Keratinocyte (primary cell): ENCODE measurements around the gene MEAK7. TPM values are rescaled to one million over a fixed set of nuclear protein-coding genes. Genes with fewer than 3 reads are reported as not detected.

Experiments
- DNase-seq: peaks from one replicate; pipeline ENCODE4 v3.0.0-alpha.2; 2011; ENCODE audit warnings: low read depth, missing footprints, low spot score
- FAIRE-seq: peaks from 2 replicates; lab custom pipeline; 2011; peaks lifted over from hg19 to GRCh38; lab: Jason Lieb, UNC
- H2AFZ ChIP-seq: 2 replicates; pipeline ENCODE4 v1.6.0; 2012; ENCODE audit warnings: low read length, control low read depth, inconsistent platforms; ENCODE audit not compliant: control insufficient read depth
- H3K27ac ChIP-seq: 2 replicates; pipeline ENCODE4 v1.5.1; 2011; ENCODE audit warnings: low read length; ENCODE audit not compliant: control insufficient read depth, insufficient read depth
- H3K27me3 ChIP-seq: 3 replicates; pipeline ENCODE4 v1.6.0; 2011; ENCODE audit warnings: low read length; ENCODE audit not compliant: control insufficient read depth, insufficient read depth; ENCODE audit errors: extremely low read depth
- H3K36me3 ChIP-seq, 2 experiments: 2 replicates in 1 of 2; 3 replicates in 1 of 2; pipeline ENCODE4 v1.5.1; 2011; ENCODE audit warnings: low read length in 2 of 2, mild to moderate bottlenecking in 1 of 2; ENCODE audit not compliant: control insufficient read depth in 2 of 2, insufficient read depth in 2 of 2; ENCODE audit errors: extremely low read depth in 1 of 2
- H3K4me1 ChIP-seq: 3 replicates; pipeline ENCODE4 v1.5.1; 2011; ENCODE audit warnings: low read length; ENCODE audit not compliant: control insufficient read depth, insufficient read depth; ENCODE audit errors: extremely low read depth
- H3K4me2 ChIP-seq: 3 replicates; pipeline ENCODE4 v1.6.0; 2011; ENCODE audit warnings: low read depth, low read length; ENCODE audit not compliant: control insufficient read depth, insufficient read depth; ENCODE audit errors: extremely low read depth
- H3K4me3 ChIP-seq, 3 experiments: fragments of 200-600 bp in 1 of 3; sonication (generic) in 1 of 3; 2 replicates in 2 of 3; 3 replicates in 1 of 3; pipeline ENCODE4 v1.5.1; 2011 to 2016; ENCODE audit warnings: low read length in 3 of 3, mild to moderate bottlenecking in 3 of 3, control low read depth in 2 of 3, inconsistent platforms in 1 of 3, low read depth in 1 of 3, mixed read lengths in 1 of 3, mixed run types in 1 of 3, moderate library complexity in 1 of 3; ENCODE audit not compliant: control insufficient read depth in 2 of 3, insufficient read depth in 2 of 3; ENCODE audit errors: extremely low read depth in 1 of 3
- H3K79me2 ChIP-seq: 2 replicates; pipeline ENCODE4 v1.6.0; 2012; ENCODE audit warnings: low read length; ENCODE audit not compliant: control insufficient read depth, insufficient read depth
- H3K9ac ChIP-seq: 3 replicates; pipeline ENCODE4 v1.6.0; 2011; ENCODE audit warnings: low read length; ENCODE audit not compliant: control insufficient read depth, insufficient read depth; ENCODE audit errors: extremely low read depth
- H3K9me1 ChIP-seq: 3 replicates; pipeline ENCODE4 v1.6.0; 2011; ENCODE audit warnings: low read length; ENCODE audit not compliant: control insufficient read depth, insufficient read depth; ENCODE audit errors: extremely low read depth
- H3K9me3 ChIP-seq: 2 replicates; pipeline ENCODE4 v1.5.1; 2012; ENCODE audit warnings: low read depth, low read length; ENCODE audit not compliant: control insufficient read depth
- H4K20me1 ChIP-seq: 3 replicates; pipeline ENCODE4 v1.6.0; 2011; ENCODE audit warnings: low read length; ENCODE audit not compliant: control insufficient read depth, insufficient read depth; ENCODE audit errors: extremely low read depth
- EZH2 ChIP-seq: IDR thresholded peaks from one replicate; pipeline ENCODE4 v1.6.1; 2012; ENCODE audit warnings: inconsistent platforms, mild to moderate bottlenecking, low read length, moderate library complexity
- dilution Hi-C: fragments of 300-500 bp; cut with MboI; formaldehyde crosslinking; loops from one replicate; pipeline ENCODE4 v1.7.0; 2020; ENCODE audit warnings: low sequenced_read_pairs; ENCODE audit not compliant: extremely low pct_ligation_motif_present
- polyA plus RNA-seq, 5 experiments: library from polyadenylated mRNA; depleted of rRNA in 3 of 5; stranded (reverse) in 3 of 5; stranded (forward) in 1 of 5; unstranded in 1 of 5; fragments of >200 nt; gene quantifications; 1 replicate in 1 of 5; 2 replicates in 3 of 5; 3 replicates in 1 of 5; pipeline versions ENCODE4 v1.2.1 to v1.2.3, GENCODE V29; 2011 to 2012; ENCODE audit warnings: missing spikeins in 2 of 5, low read depth in 1 of 5, low replicate concordance in 1 of 5
- TF ChIP-seq, protein P1 (sequence below), 3 experiments: IDR thresholded peaks in 1 of 3; conservative IDR thresholded peaks in 1 of 3; optimal IDR thresholded peaks in 1 of 3; 2 replicates in 2 of 3; 3 replicates in 1 of 3; pipeline versions ENCODE3 to v1.5.1; 2011; ENCODE audit warnings: low read length in 3 of 3, mild to moderate bottlenecking in 3 of 3, moderate library complexity in 2 of 3, control low read depth in 1 of 3, inconsistent platforms in 1 of 3; ENCODE audit not compliant: insufficient read depth in 2 of 3; ENCODE audit errors: extremely low read depth in 1 of 3

The MEAK7 gene
- polyA plus RNA-seq, 1 donor (not counting 4 experiments of a cell fraction or from before 2014, with no cell fraction given), result 81.0 TPM

DNA sequence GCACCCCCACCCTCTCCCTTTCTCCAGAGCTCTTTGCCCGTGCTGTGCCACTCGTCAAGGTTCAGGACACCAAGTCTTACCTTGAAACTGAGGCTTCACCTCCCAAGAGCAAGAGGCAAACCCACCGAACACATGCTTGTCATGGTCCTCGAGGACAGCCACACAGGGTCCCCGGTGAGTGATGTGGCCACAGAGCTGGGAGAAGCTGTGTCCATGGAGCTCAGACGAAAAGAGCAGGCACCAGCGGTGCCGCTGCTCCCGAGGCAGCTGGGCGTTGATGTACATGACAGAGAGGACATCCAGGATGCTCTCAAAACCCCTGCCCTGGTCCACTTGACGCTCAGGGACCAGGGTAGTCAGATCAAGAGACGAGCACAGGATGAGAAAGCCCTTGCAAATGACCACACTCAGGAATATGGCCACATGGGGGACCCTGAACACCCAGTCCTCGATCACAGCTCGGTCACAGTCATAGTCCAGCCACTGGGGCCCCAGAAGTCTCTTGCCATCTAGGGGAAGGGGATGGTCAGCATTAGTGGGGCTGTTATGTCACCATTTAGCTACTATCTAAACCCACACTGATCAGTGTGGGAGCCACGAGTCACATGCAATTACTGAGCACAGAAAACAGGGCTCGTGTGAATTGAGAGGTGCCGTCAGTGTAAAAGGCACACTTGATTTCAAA lies 17.8 kb downstream of the MEAK7 start:
- H3K79me2 ChIP-seq, result peaks cover 19% of the 10 kb centered on the region
- H3K9ac ChIP-seq, result no peak overlapping the region
- H3K4me1 ChIP-seq, result no peaks in the 10 kb centered on the region
- peaks cover 8% of the 10 kb centered on the region for H4K20me1 ChIP-seq
- no peak overlapping the region for H3K4me3 ChIP-seq
- H3K9me1 ChIP-seq, result no peaks in the 10 kb centered on the region
- dilution Hi-C loops, result no loop called here
- FAIRE-seq (no peak), DNase-seq (no peak)
- no peaks in the 10 kb centered on the region for H3K27me3 ChIP-seq
- peaks cover 34 to 60% of the 10 kb centered on the region in 2 experiments for H3K36me3 ChIP-seq
- no peaks in the 10 kb centered on the region for H3K9me3 ChIP-seq
- H3K4me2 ChIP-seq, result no peak overlapping the region
- no peak overlapping the region for H3K27ac ChIP-seq
- TF ChIP-seq, protein P1, sequence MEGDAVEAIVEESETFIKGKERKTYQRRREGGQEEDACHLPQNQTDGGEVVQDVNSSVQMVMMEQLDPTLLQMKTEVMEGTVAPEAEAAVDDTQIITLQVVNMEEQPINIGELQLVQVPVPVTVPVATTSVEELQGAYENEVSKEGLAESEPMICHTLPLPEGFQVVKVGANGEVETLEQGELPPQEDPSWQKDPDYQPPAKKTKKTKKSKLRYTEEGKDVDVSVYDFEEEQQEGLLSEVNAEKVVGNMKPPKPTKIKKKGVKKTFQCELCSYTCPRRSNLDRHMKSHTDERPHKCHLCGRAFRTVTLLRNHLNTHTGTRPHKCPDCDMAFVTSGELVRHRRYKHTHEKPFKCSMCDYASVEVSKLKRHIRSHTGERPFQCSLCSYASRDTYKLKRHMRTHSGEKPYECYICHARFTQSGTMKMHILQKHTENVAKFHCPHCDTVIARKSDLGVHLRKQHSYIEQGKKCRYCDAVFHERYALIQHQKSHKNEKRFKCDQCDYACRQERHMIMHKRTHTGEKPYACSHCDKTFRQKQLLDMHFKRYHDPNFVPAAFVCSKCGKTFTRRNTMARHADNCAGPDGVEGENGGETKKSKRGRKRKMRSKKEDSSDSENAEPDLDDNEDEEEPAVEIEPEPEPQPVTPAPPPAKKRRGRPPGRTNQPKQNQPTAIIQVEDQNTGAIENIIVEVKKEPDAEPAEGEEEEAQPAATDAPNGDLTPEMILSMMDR (optimal IDR thresholded peaks at IDR 0.05 in 1 of 3, IDR thresholded peaks at IDR 0.05 in 1 of 3, conservative IDR thresholded peaks at IDR 0.05 in 1 of 3; ENCODE audit: extremely low read depth in 1 of 3, insufficient read depth in 2 of 3, low read length in 3 of 3), result no peak
- no peak for TF ChIP-seq EZH2
- no peak overlapping the region for H2AFZ ChIP-seq

- DNase-seq, result no peak
These were observed 18.3 kb downstream of the MEAK7 start for GRCh38 chr16:84486126-84486525.

More at GRCh38 chr16:84486126-84486525, 18.3 kb downstream of the MEAK7 start:
- no peak overlapping the region for H2AFZ ChIP-seq
- TF ChIP-seq, protein P1 (optimal IDR thresholded peaks at IDR 0.05 in 1 of 3, IDR thresholded peaks at IDR 0.05 in 1 of 3, conservative IDR thresholded peaks at IDR 0.05 in 1 of 3; ENCODE audit: extremely low read depth in 1 of 3, insufficient read depth in 2 of 3, low read length in 3 of 3), result no peak
- TF ChIP-seq EZH2, result no peak
- no peak for FAIRE-seq
- no peaks in the 10 kb centered on the region for H3K4me1 ChIP-seq
- peaks cover 36 to 60% of the 10 kb centered on the region in 2 experiments for H3K36me3 ChIP-seq
- no peaks in the 10 kb centered on the region for H3K27me3 ChIP-seq
- H3K9ac ChIP-seq, result no peak overlapping the region
- no peak overlapping the region for H3K4me3 ChIP-seq
- dilution Hi-C loops, result no loop called here
- H3K4me2 ChIP-seq, result no peak overlapping the region
- H3K79me2 ChIP-seq, result peaks cover 19% of the 10 kb centered on the region
- no peak overlapping the region for H3K27ac ChIP-seq
- peaks cover 8% of the 10 kb centered on the region for H4K20me1 ChIP-seq
- H3K9me3 ChIP-seq, result no peaks in the 10 kb centered on the region
- no peaks in the 10 kb centered on the region for H3K9me1 ChIP-seq
